ENCODE data around the gene CCDC184.

The CCDC184 gene

GRCh38 chr12:48179466-48179865, 4.0 kb upstream of the CCDC184 start:
- DNase-seq (ENCODE audit: low read depth in 2 of 2) = no peak

DNA sequence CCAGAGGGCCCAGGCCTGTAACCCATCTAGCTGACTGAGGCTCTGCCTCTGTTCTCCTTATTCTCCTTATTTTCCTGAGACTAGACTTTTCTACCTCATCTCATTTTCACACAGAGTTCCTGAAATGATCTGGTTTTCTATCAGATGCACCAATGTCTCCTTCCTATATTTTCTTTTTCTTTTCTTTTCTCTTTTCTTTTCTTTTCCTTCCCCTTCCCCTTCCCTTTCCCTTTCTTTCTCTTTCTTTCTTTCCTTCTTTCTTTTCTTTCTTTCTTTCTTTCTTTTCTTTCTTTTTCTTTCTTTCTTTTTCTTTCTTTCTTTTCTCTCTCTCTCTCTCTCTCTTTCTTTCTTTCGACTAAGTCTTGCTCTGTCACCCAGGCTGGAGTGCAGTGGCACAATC, 3.0 kb upstream of the CCDC184 start:
- no peak for DNase-seq (ENCODE audit: low read depth in 2 of 2)

DNA sequence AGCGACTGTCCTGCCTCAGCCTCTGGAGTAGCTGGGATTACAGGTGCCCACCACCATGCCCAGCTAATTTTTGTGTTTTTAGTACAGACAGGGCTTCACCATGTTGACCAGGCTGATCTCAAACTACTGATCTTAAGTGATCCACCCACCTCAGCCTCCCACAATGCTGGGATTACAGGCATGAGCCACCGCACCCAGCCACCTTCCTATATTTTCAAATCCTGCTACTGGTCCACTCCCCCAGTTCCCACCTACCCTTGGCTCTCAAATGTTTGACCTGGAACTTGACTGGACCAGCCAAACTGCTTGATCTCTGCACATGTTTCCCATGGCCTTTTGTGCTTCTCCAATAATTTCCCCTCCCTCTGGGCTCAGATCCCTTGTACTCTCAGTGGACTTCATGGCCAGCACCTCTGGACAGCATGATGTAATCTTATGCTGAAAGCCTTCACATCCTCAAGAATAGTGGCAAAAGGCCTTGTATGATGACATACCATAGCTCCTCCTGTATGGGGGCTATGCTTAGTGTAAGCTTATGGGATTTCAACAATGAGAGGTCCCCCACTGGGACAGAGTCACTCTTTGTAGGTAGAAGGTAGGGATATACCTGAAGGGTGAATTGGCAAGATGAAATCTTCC, 2.5 kb upstream of the CCDC184 start:
- no peak for DNase-seq (ENCODE audit: low read depth in 2 of 2)

DNA sequence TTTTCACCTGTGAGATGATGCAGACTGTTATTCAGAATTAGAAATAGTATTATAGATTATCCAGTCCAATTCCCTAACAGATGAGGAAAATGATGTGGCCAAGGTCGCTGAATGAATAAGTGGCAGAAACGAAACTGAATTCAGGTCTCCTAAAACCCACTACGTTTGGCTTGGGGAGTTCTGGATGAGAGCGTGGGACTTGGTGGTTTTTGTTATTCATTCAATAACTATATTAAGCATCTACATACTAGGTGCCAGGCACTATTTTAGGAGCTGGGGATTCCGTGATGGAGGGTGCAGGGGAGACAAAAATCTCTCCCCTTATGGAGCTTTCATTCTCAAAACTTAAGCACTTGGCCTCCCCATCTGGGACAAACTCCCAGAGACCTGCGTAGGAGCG, 813 bp upstream of the CCDC184 start:
- DNase-seq (ENCODE audit: low read depth in 2 of 2) = no peak

- DNase-seq (ENCODE audit: low read depth in 2 of 2) = no peak
Observed at GRCh38 chr12:48183876-48184548, 568 bp downstream of the CCDC184 start.

GRCh38 chr12:48184549-48184922, 1.1 kb downstream of the CCDC184 start:
- no peak for DNase-seq (ENCODE audit: low read depth in 2 of 2)

DNA sequence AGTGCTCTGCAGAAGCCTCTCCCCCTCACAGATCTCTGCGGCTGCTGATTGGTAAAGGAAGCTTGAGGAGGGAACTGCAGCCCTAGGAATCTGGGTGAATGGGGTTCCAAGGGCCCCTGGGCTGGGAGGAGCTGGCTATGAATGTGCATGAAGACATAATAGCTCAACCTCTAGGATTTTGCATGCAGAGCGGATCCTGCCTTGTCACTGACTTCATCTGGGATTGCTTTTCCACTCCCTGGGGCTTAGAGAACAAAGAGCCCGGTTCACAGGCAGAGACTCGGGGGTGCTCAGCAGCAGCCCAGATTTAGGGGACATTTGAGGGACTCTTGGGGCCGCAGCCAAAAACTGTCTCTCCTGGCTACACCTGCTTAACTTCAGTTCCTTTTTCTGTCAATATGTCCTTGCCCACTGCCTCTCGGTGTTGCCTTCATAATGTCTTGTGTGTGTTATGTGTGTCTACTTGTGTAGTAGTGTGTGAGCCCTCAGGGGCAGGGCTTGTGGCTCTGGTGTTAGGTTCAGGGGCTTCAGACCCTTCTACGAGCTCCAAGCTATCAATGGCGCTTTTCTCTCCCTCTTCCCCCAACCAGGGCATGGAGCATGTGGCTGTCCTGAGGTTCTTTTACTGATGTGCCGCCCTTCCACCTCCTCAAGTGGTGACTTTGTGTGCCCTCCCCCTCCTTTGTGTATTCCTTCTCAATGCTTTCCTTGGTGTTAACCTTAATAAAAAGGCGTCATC, 1.9 kb downstream of the CCDC184 start:
- no peak for DNase-seq (ENCODE audit: low read depth in 2 of 2)

DNA sequence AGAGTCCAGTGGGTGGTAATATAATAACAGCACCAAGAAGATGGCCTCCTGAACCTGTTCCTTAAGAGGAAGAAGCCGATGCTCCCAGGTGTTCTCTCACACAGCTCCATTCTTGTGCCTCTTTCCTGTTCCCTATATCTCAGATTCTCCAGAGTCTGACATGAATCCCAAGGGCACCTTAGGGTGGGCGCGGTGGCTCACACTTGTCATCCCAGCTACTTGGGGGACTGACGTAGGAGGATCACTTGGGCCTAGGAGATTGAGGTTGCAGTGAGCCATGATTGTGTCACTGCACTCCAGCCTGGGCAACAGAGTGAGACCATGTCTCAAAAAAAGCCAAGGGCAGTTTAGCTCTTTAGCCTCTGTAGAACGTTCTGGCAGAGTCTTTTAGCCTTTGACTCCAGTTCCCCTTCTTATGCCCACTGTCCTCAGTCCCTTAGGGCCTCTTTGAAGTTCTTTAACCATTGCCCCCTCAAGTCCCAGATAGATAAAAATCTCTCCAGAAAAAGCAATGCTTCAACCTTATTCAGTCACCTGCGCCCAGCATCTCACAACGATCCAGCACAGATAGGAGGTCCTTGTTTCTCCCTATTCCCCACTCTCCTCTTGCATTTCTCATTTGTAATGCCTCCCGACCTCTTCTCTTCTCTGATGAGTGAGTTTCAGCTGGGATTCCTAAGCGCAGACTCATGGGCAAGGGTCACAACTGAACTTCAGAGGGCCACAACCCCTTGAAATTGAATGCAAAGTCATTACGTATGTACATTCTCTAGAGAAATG, 4.7 kb downstream of the CCDC184 start:
- no peak for DNase-seq (ENCODE audit: low read depth in 2 of 2)

DNA sequence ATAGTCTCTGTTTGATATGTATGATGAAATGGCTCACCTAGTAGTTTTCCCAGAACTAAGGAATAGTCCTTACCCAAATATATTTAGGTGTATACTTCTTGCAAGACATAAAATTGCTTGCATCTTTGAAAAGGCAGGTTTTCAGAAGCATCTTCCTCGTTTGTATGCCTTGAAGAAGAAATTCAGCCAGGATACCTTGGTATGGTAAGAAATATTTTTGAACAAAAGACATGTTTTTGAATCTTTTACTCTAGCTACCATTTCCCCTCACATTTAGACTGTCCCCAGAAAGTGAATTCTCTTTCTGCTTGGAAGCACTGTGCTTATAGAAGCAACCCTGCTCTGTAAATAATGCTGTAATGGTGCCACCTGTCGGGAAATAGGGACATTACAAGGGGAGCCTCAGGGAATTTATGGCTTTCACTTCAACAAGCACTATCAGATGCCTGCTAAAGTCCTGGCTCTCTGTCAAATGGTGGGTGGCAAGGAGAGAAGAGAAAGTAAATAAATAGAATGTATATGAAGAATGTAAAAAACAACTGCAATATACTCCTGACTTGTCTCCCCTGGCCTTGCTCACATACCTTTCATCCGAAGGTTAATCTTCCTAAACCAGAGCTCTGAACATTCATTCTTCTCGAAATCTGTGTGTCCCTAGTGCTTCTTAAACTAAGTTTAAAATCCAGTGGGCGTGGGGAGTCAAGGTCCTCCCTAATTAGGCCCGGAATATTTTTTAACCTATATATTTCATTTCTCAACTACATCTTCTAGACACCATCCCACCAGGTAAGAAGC, 6.1 kb downstream of the CCDC184 start:
- DNase-seq (ENCODE audit: low read depth in 2 of 2) = peak; percentile 51 to 61

DNA sequence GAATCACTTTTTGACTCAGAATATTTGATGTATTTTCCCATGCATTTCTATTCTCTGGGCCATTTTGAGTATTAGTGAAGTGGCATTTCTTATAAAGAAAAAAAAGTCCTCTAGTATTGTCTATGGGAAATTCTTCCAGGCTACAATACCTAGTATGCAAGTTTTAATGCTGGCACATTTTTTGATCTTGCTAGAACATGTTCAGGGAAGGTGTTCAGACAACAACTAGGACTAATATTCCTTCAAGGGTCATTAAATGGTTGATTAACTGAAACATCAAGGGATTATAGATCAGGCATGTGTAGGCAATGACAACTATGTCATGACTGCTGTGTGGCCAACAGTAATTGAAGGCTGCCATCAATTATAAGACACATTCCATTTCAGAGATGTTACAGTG, 7.7 kb downstream of the CCDC184 start:
- no peak for DNase-seq (ENCODE audit: low read depth in 2 of 2)

GRCh38 chr12:48192861-48193260, 9.4 kb downstream of the CCDC184 start:
- DNase-seq (ENCODE audit: low read depth in 2 of 2) = no peak

DNA sequence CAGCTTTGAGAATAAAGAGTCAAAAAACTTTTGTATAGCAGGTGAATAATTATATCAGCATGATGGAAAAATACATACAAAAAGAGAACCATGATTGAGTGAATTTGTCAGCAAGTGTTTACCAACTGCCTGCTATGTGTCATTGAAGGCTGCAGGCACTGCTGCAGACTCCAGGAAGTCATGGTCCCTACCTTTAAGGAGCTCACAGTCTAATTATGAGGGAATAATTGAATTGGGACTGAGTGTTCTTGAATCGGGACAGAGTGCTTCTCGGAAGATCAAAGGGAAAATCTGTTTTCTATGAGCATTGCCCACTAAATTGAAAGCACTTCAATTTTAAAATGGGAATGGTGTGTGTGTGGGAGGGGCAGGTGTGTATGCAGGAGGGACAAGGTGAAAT, 10.2 kb downstream of the CCDC184 start:
- DNase-seq (ENCODE audit: low read depth in 2 of 2) = no peak

GRCh38 chr12:48194799-48195201, 11.4 kb downstream of the CCDC184 start:
- no peak for DNase-seq (ENCODE audit: low read depth in 2 of 2)

GRCh38 chr12:48197549-48197970, 14.1 kb downstream of the CCDC184 start:
- no peak for DNase-seq (ENCODE audit: low read depth in 2 of 2)

DNA sequence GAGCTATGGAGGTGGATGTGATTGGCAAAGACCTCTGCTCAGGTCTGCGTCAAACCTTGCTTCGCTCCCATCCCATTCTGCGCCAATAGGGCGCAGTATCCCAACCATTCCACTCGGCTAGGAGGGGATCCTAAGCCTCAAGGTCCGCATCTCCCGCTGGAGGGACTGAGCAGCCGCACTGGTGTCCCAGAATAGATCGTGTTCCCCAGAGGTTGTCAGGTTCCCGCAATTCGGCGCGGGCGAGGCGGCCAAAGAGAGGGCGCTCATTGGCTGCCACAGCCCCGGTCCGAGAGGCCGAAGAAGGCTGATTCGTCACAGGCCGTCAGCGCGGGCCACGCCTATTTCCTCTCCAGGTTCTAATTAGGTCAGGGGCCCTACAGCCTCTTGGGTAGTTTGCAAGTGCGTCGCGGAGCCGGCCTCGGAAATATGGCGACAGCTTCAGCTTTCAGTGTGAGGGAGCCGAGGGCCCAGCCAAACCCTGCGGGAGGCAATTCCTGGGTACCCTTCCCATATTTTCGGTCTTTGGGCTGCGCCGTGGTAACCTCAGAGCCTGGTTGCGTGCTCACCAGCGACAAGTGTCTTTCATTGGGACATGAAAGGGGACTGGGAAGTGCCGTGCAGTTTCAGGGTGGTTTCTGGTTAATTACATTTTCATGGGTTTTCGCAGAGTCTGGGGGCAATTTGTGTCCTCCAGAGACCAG, 14.7 kb downstream of the CCDC184 start:
- DNase-seq (ENCODE audit: low read depth in 2 of 2) = peak; percentile 79 to 80

GRCh38 chr12:48198672-48198971, 15.2 kb downstream of the CCDC184 start:
- DNase-seq (ENCODE audit: low read depth in 2 of 2) = no peak

- no peak for DNase-seq (ENCODE audit: low read depth in 2 of 2)
Observed at GRCh38 chr12:48198985-48199384, 15.5 kb downstream of the CCDC184 start.

GRCh38 chr12:48199774-48200221, 16.4 kb downstream of the CCDC184 start:
- no peak for DNase-seq (ENCODE audit: low read depth in 2 of 2)

- no peak for DNase-seq (ENCODE audit: low read depth in 2 of 2)
Observed at GRCh38 chr12:48201091-48201490, 17.6 kb downstream of the CCDC184 start.

GRCh38 chr12:48201516-48201915, 18.1 kb downstream of the CCDC184 start:
- no peak for DNase-seq (ENCODE audit: low read depth in 2 of 2)

- no peak for DNase-seq (ENCODE audit: low read depth in 2 of 2)
Observed at GRCh38 chr12:48202766-48203165, 19.3 kb downstream of the CCDC184 start.

All from stimulated activated CD8-positive, alpha-beta memory T cell treated with anti-CD3 and anti-CD28 coated beads, Interleukin-7, amount 100 ng/mL, for 1 hour (primary cell).